ENCODE results near the gene AGPAT2.

DNA sequence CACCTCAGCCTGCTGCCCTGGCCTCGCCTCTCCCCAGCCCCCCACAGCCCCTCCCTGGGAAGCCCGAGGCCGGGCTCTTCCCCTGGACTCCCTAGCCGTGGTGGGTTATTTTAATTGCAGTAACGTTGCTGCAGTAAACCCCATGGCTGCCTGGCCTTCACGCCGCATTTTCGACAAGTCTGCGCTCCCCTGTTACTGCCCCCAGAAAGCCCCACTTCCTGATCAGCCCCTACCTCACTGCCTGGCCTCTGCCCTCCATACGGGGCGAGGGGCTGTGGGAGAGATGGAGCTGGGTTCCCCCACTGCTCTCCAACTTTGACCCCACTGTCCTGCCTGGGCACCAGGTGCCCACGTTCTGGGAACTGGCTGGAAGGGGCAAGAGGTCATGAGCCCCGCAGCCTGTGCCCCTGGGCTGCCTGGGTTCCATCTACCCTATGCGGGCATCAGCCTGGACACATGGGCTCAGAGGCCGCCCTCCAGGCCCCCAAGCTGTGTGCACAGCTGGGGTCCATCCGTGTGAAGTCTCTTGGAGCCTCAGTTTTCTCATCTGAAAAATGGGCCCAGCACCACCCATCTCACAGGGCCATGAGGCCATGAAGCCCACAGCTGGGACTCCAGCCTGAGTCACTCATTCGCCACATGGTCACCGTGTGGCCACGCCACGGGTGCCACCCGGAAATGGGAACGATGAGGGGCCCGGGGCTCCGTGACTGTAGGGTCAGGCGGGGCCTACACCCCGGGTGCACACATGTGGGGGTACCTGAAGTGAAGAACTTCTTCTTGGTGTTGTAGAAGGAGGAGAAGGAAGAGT is 13.1 kb downstream of the AGPAT2 start:
- TF ChIP-seq CTCF (tag by site-specific recombination; IDR thresholded peaks at IDR 0.05) (no peak), ZBTB17 (tag by site-specific recombination; IDR thresholded peaks at IDR 0.05) (no peak), ZNF274 (IDR thresholded peaks at IDR 0.05; ENCODE audit: low read length) (no peak), ZNF274 (tag by site-specific recombination; IDR thresholded peaks at IDR 0.05; ENCODE audit: borderline replicate concordance) (no peak), ZBTB21 (tag by site-specific recombination; IDR thresholded peaks at IDR 0.05) (no peak), ZNF785 (tag by site-specific recombination; IDR thresholded peaks at IDR 0.05) (no peak), ZBTB1 (tag by site-specific recombination; IDR thresholded peaks at IDR 0.05) (no peak), ZBTB7A (tag by site-specific recombination; IDR thresholded peaks at IDR 0.05; ENCODE audit: low read depth) (0 out of 2 replicates have a peak, but pooled peaks have one; percentile 57), ZNF433 (tag by site-specific recombination; IDR thresholded peaks at IDR 0.05; ENCODE audit: low read depth) (no peak), ZIC2 (tag by site-specific recombination; IDR thresholded peaks at IDR 0.05) (no peak)
- TF ChIP-seq, protein P1, sequence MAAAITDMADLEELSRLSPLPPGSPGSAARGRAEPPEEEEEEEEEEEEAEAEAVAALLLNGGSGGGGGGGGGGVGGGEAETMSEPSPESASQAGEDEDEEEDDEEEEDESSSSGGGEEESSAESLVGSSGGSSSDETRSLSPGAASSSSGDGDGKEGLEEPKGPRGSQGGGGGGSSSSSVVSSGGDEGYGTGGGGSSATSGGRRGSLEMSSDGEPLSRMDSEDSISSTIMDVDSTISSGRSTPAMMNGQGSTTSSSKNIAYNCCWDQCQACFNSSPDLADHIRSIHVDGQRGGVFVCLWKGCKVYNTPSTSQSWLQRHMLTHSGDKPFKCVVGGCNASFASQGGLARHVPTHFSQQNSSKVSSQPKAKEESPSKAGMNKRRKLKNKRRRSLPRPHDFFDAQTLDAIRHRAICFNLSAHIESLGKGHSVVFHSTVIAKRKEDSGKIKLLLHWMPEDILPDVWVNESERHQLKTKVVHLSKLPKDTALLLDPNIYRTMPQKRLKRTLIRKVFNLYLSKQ (tag by site-specific recombination; IDR thresholded peaks at IDR 0.05; ENCODE audit: borderline replicate concordance) = no peak
